Endometrium (tissue), 2 donors: Measurements from ENCODE around the gene UBQLN4.
"Not testable (repeated sequence)": the region's sequence is repeated elsewhere in the genome, so short reads cannot be mapped to it uniquely, and the experiment has no call there.

Experiments used
- FAIRE-seq: peaks from 2 replicates; lab custom pipeline; 2012; peaks lifted over from hg19 to GRCh38; lab: Jason Lieb, UNC
- donor health status: control.
- donor health status: control.

Gene UBQLN4

GRCh38 chr1:156081180-156081916, 27.8 kb upstream of the UBQLN4 start:
- no peak for FAIRE-seq

DNA sequence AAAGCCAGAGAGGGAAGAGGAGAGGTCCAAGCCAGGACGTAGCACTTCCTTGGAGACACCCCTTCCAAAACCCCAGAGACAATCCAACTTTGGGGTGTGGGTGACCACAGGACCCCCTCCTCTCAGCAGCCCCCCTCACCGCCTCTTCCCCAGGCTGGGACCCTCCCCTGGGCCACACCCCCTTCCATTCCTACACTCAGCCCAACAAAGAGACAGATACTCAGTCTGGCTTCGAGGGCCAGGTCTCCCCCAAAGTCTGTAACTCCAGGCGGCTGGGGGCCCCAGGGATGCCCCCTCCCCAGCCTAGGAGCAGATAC, 27.2 kb upstream of the UBQLN4 start:
- no peak for FAIRE-seq

GRCh38 chr1:156080241-156080862, 26.8 kb upstream of the UBQLN4 start:
- FAIRE-seq, result no peak

GRCh38 chr1:156079762-156080161, 26.2 kb upstream of the UBQLN4 start:
- FAIRE-seq, result no peak

DNA sequence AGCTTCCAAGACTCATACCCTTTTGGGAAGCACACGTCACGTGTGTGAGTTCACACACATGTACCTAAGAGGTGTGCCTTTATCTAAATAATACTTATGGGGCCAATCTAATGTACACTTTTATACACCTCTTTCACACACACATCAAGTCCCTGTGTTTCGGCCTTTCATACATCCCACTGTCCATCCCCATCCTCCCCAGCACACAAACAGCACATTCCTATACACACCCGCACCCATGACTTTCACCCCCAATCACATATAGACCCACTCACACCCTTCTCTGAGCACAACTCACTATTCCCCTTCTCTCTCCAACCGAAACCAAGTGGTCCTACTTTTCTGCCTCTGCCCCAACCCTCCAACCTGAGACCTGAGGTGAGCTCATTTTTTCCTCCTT, 25.1 kb upstream of the UBQLN4 start:
- no peak for FAIRE-seq

DNA sequence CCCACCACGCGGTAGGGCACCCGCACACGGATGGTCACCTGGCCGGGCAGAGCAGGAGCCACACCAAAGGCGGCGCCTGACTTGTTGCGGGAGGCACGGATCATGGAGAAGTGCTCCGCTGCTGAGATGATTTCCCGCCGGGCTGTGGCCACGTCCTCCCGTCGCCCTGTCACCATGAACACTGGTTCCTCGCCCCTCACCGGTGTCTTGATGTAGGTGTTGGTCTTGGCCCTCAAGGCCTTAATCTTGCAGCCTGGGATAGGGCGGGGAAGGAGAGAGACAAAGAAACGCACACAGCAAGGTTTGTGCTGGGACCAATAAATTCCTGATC, 23.8 kb upstream of the UBQLN4 start:
- FAIRE-seq, result no peak

DNA sequence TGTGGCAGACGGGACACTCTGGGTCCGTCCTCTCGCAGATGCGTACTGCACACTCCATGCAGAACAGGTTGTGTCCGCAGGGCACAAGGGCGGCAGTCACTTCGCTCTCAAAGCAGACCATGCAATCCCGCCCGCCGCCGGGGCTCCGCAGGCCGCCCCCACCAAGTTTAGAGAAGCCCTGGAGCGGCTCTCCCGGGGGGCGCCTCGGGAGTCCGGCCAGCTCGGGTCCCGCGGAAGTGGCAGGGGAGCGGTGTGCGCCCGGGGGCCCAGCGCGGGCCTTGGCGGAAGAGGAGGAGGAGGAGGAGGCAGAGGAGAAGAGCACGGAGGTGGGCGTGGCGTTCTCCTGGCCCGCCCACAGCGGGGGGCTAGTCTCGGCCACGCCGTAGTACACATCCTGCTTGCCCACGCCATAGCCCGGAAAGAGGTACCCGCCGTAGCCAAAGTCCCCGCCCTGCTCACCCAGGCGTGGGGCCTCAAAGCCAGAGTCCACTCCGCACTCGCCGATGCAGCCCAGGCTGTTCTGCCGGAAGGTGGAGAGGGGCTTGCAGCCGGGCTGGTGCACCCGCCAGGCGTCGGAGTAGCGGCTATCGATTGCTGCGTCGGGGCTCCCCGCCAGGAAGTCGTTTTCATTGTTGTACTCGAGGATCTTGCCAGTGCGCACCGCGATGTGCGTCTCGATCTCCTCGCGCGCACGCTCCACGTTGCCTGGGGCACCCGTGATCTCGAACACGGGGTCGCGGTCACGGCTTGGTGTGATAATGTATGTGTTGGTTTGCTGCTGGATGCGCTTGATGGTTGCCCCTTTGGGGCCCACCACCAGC, 23.2 kb upstream of the UBQLN4 start:
- FAIRE-seq, result no peak

DNA sequence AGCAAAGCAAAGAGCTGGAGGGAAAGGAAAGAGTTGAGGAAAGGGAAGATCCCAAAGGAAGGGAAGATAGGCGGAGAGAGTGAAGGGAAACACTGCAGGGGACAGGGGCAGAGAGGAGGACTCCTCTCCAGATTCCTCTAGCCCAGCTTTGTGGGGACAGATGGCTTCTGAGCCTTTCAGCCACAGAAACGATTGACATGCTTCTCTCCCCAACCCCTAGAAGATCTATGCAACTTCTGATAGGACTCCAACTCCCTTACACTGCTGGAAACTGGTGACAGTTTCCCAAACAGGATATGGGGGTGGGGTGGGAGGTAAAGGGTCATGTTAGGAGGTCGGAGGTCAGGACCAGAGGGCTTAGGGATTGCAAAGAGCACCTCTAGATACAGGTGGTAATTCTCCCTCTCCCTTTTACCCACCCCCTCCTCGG, 22.2 kb upstream of the UBQLN4 start:
- FAIRE-seq, result no peak

- FAIRE-seq, result no peak
These were observed 21.6 kb upstream of the UBQLN4 start for GRCh38 chr1:156075162-156075561.

DNA sequence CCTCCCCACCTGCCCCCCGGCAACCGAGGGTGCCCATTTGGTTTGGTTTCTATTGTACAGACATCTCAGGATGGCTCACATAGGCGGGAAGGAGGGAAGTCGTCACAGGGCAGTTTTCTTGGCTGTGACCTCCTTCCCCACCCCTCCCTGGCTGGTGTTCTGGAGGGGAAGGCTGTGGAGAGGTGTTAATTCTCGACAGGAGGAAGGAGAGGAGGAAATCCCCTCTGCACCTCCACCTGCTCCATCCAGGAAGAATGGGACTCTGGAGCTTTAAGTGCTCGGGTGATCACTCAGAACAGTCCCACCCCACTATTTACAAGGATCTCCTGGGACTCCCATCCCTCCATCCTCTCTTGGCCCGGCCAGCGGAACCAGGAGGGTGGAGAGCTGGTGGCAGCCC, 21.1 kb upstream of the UBQLN4 start:
- FAIRE-seq, result no peak

DNA sequence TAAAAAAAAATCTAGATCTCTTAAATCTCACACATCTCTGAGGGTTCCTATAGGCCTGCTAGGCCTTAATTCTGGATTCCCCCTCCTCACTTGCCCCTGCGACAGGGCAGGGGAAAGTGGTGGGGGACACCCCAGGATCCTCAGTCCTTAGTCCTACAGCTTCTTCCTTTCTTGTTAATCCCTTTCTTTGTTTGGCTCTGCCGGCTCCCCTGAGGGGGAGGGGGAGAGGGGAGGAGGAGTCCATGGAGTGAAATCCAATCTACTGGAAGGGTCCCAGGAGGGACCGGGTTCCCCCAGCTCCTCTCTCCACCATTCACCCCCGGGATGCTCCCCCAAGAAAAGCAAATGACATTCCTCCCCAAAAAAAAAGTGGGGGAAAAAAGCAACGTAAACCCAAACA, 20.1 kb upstream of the UBQLN4 start:
- no peak for FAIRE-seq

- no peak for FAIRE-seq
These were observed 19.6 kb upstream of the UBQLN4 start for GRCh38 chr1:156073110-156073687.

- FAIRE-seq, result no peak
These were observed 18.7 kb upstream of the UBQLN4 start for GRCh38 chr1:156072251-156072650.

DNA sequence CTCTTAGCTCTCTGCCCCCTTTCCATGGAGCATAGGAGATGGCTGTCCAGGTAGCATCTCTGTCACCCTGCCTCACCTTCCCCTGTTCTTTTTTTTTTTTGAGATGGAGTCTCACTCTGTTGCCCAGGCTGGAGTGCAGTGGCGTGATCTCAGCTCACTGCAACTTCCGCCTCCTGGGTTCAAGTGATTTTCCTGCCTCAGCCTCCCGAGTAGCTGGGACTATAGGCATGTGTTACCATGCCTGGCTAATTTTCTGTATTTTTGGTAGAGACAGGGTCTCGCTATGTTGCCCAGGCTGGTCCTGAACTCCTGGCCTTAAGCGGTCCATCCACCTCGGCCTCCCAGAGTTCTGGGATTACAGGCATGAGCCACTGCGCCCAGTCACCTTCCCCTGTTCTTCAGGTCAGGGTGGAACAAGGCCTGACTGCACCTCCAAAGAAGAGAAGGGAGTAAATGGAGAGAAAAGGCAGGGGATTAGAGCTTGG, 17.8 kb upstream of the UBQLN4 start:
- not testable (repeated sequence) for FAIRE-seq

GRCh38 chr1:156070548-156070947, 16.9 kb upstream of the UBQLN4 start:
- FAIRE-seq, result no peak

DNA sequence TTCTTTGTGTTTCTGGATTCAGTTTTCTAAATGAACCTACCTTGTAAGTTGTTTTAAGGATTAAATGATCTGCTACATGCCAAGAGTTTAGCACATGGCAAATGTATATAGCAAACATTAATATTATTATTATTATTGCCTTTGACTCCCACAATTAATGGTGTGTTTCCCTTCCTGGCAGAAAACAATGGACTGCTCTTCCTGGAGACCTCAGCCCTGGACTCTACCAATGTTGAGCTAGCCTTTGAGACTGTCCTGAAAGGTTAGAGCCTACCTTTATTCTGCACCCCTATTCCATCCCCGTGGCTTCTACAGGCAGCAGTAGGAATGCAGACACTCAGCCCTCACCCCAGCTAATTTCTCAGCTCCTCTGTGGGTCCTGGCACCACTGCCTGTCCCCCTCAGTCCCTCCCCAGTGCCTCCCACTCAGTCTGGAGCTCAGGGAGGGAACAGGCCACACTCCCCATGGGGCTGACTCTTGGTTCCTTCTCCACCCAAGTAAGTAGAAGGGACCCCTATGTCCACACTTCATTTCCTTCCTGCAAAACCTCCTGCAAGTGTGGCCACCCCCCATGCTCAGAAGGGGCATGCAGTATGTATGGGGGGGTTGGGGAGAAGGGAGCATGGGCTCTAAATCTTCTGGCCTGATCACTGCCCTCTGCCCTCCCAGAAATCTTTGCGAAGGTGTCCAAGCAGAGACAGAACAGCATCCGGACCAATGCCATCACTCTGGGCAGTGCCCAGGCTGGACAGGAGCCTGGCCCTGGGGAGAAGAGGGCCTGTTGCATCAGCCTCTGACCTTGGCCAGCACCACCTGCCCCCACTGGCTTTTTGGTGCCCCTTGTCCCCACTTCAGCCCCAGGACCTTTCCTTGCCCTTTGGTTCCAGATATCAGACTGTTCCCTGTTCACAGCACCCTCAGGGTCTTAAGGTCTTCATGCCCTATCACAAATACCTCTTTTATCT, 16.2 kb upstream of the UBQLN4 start:
- FAIRE-seq, result no peak

- FAIRE-seq, result no peak
These were observed 13.7 kb upstream of the UBQLN4 start for GRCh38 chr1:156067262-156067661.

GRCh38 chr1:156065871-156066270, 12.3 kb upstream of the UBQLN4 start:
- no peak for FAIRE-seq

GRCh38 chr1:156065212-156065611, 11.6 kb upstream of the UBQLN4 start:
- no peak for FAIRE-seq

- no peak for FAIRE-seq
These were observed 11.0 kb upstream of the UBQLN4 start for GRCh38 chr1:156064615-156065014.

DNA sequence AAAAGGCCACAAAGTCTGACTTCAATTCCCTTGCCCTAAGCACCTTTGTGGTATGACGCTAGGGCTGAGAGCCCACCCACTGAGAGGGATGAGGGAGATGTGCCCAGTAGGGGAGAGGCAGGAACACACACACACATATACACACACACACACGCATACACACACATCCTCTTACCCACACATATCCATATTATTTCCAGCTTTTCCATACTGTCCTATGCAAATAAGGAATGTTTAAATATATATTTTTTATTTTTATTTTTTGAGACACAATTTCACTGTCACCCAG, 10.3 kb upstream of the UBQLN4 start:
- no peak for FAIRE-seq

- no peak for FAIRE-seq
These were observed 8.6 kb upstream of the UBQLN4 start for GRCh38 chr1:156062189-156062588.
